ENCODE results near the gene RCAN1. TPM values are rescaled to one million over a fixed set of nuclear protein-coding genes. Genes with fewer than 3 reads are reported as not detected.

Gene RCAN1
- total and polyA plus RNA-seq, 4 donors = 26.7 to 67.9 (median 46.7) TPM

DNA sequence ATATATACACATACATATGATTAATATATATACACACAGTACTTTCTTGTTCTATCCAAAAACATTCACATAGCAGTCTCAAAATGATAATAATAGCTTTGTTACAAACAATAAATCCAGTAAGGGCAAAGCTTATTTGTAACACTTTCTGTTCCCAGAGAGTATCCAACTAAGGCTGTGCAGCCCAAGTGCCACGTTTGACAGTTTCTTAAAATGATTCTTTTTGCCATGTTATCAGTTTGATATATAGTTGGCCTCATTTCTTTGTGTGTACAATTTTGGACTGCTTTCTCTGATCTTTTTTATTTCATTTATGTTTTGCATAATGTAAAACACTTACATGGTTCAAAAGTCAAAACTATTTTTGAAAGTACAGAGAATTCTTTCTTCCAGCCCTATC is 114.7 kb downstream of the RCAN1 start (continued):
- TF ChIP-seq, protein P1, sequence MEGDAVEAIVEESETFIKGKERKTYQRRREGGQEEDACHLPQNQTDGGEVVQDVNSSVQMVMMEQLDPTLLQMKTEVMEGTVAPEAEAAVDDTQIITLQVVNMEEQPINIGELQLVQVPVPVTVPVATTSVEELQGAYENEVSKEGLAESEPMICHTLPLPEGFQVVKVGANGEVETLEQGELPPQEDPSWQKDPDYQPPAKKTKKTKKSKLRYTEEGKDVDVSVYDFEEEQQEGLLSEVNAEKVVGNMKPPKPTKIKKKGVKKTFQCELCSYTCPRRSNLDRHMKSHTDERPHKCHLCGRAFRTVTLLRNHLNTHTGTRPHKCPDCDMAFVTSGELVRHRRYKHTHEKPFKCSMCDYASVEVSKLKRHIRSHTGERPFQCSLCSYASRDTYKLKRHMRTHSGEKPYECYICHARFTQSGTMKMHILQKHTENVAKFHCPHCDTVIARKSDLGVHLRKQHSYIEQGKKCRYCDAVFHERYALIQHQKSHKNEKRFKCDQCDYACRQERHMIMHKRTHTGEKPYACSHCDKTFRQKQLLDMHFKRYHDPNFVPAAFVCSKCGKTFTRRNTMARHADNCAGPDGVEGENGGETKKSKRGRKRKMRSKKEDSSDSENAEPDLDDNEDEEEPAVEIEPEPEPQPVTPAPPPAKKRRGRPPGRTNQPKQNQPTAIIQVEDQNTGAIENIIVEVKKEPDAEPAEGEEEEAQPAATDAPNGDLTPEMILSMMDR (IDR thresholded peaks at IDR 0.05; ENCODE audit: low read depth, low read length, missing input control) = no peak
- TF ChIP-seq, protein P2, sequence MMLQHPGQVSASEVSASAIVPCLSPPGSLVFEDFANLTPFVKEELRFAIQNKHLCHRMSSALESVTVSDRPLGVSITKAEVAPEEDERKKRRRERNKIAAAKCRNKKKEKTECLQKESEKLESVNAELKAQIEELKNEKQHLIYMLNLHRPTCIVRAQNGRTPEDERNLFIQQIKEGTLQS (IDR thresholded peaks at IDR 0.05) = no peak
- TF ChIP-seq FOXA2 (IDR thresholded peaks at IDR 0.05) (no peak), FOXA1 (IDR thresholded peaks at IDR 0.05) (no peak), RAD21 (IDR thresholded peaks at IDR 0.05) (no peak), HNF4G (IDR thresholded peaks at IDR 0.05) (no peak)

DNA sequence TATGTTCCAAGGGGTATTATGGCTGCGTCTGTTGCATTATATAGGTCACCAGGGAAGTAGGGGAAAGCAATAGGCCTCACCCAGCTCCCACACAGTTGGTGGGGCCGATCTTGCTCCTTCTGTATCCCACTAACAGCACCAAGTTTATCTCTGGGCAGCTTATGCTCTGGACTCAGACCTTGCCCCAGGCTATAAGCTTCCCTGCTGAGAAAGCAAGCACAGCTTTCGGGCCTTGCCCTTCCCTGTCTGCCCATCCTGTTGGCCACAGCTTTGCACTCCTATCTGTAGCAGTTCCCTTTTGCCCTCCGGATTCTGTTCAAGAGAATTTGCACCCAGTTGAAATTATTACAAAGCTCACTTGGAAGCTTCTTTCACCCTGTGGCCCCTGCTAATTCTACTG is 115.8 kb downstream of the RCAN1 start:
- Histone ChIP-seq H3K27ac (ENCODE audit: low read depth in 1 of 2, low read length in 2 of 2) (no peak overlapping the region), H3K4me1 (ENCODE audit: control insufficient read depth in 4 of 4, insufficient read depth in 4 of 4, low read length in 3 of 4) (no peaks in the 10 kb centered on the region), H3K9me3 (ENCODE audit: control insufficient read depth in 4 of 4, low read length in 3 of 4) (peaks cover 0 to 5% (median 3%) of the 10 kb centered on the region in 4 donors), H3K9ac (ENCODE audit: low read depth in 1 of 2, low read length in 2 of 2) (no peak overlapping the region), H3K36me3 (ENCODE audit: control insufficient read depth in 4 of 4, insufficient read depth in 3 of 4, low read depth in 1 of 4, low read length in 3 of 4) (peaks cover 0 to 3% (median 0%) of the 10 kb centered on the region in 4 donors), H3K4me3 (ENCODE audit: low read depth in 1 of 3, low read length in 3 of 3) (no peak overlapping the region), H3K27me3 (ENCODE audit: control insufficient read depth in 4 of 4, insufficient read depth in 4 of 4, low read length in 3 of 4) (no peaks in the 10 kb centered on the region)
- TF ChIP-seq, protein P3, sequence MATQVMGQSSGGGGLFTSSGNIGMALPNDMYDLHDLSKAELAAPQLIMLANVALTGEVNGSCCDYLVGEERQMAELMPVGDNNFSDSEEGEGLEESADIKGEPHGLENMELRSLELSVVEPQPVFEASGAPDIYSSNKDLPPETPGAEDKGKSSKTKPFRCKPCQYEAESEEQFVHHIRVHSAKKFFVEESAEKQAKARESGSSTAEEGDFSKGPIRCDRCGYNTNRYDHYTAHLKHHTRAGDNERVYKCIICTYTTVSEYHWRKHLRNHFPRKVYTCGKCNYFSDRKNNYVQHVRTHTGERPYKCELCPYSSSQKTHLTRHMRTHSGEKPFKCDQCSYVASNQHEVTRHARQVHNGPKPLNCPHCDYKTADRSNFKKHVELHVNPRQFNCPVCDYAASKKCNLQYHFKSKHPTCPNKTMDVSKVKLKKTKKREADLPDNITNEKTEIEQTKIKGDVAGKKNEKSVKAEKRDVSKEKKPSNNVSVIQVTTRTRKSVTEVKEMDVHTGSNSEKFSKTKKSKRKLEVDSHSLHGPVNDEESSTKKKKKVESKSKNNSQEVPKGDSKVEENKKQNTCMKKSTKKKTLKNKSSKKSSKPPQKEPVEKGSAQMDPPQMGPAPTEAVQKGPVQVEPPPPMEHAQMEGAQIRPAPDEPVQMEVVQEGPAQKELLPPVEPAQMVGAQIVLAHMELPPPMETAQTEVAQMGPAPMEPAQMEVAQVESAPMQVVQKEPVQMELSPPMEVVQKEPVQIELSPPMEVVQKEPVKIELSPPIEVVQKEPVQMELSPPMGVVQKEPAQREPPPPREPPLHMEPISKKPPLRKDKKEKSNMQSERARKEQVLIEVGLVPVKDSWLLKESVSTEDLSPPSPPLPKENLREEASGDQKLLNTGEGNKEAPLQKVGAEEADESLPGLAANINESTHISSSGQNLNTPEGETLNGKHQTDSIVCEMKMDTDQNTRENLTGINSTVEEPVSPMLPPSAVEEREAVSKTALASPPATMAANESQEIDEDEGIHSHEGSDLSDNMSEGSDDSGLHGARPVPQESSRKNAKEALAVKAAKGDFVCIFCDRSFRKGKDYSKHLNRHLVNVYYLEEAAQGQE (IDR thresholded peaks at IDR 0.05) = no peak
- TF ChIP-seq YY1 (IDR thresholded peaks at IDR 0.05) = no peak
- TF ChIP-seq FOXA2 (IDR thresholded peaks at IDR 0.05) = no peak
- TF ChIP-seq, protein P2 (IDR thresholded peaks at IDR 0.05) = no peak
- TF ChIP-seq EGR1 (IDR thresholded peaks at IDR 0.05; ENCODE audit: low read depth in 2 of 2) = no peak
- TF ChIP-seq RAD21 (IDR thresholded peaks at IDR 0.05) = no peak
- TF ChIP-seq, protein P4, sequence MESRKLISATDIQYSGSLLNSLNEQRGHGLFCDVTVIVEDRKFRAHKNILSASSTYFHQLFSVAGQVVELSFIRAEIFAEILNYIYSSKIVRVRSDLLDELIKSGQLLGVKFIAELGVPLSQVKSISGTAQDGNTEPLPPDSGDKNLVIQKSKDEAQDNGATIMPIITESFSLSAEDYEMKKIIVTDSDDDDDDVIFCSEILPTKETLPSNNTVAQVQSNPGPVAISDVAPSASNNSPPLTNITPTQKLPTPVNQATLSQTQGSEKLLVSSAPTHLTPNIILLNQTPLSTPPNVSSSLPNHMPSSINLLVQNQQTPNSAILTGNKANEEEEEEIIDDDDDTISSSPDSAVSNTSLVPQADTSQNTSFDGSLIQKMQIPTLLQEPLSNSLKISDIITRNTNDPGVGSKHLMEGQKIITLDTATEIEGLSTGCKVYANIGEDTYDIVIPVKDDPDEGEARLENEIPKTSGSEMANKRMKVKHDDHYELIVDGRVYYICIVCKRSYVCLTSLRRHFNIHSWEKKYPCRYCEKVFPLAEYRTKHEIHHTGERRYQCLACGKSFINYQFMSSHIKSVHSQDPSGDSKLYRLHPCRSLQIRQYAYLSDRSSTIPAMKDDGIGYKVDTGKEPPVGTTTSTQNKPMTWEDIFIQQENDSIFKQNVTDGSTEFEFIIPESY (IDR thresholded peaks at IDR 0.05) = no peak
- no peak for TF ChIP-seq HNF4G (IDR thresholded peaks at IDR 0.05)
- TF ChIP-seq NR2F2 (IDR thresholded peaks at IDR 0.05) = no peak
- TF ChIP-seq, protein P1 (IDR thresholded peaks at IDR 0.05; ENCODE audit: low read depth, low read length, missing input control) = no peak
- TF ChIP-seq FOXA1 (IDR thresholded peaks at IDR 0.05) = no peak
- TF ChIP-seq HNF4A (conservative IDR thresholded peaks at IDR 0.05) = no peak
- TF ChIP-seq, protein P5, sequence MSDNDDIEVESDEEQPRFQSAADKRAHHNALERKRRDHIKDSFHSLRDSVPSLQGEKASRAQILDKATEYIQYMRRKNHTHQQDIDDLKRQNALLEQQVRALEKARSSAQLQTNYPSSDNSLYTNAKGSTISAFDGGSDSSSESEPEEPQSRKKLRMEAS (IDR thresholded peaks at IDR 0.05) = no peak
- no peak for TF ChIP-seq TAF1 (conservative IDR thresholded peaks at IDR 0.05)
- TF ChIP-seq RXRA (IDR thresholded peaks at IDR 0.05) = no peak
- no peak for TF ChIP-seq JUND (IDR thresholded peaks at IDR 0.05)
- no peak for DNase-seq (ENCODE audit: low spot score)
- WGBS = 79% methylated on average over 4 of the region's 4 CpGs

All from liver (tissue), 9 donors.